Measurements from ENCODE around the gene NOL8.

NOL8 gene

GRCh38 chr9:92310562-92310961 lies 14.6 kb downstream of the NOL8 start:
- no peak for DNase-seq

- DNase-seq = no peak
Measured at GRCh38 chr9:92308893-92309292, 16.3 kb downstream of the NOL8 start.

GRCh38 chr9:92300936-92301335 lies 24.2 kb downstream of the NOL8 start:
- DNase-seq = no peak

GRCh38 chr9:92299116-92299515 lies 26.0 kb downstream of the NOL8 start:
- DNase-seq = no peak

GRCh38 chr9:92298036-92298435 lies 27.1 kb downstream of the NOL8 start:
- DNase-seq = no peak

GRCh38 chr9:92297611-92298010 lies 27.5 kb downstream of the NOL8 start:
- DNase-seq = no peak

GRCh38 chr9:92295827-92296258 lies 29.3 kb downstream of the NOL8 start:
- DNase-seq = no peak

- DNase-seq = no peak
Measured at GRCh38 chr9:92295240-92295790, 29.8 kb downstream of the NOL8 start.

- peak; percentile 35 for DNase-seq
Measured at GRCh38 chr9:92294297-92294676, 30.9 kb downstream of the NOL8 start.

- peak; percentile 98 for DNase-seq
Measured at GRCh38 chr9:92293452-92294296, 31.5 kb downstream of the NOL8 start, which contains the start of gene IARS1. Gene IARS1, minus strand, starts transcription at chr9:92293697. Its CDS starts 4,278 bp downstream, at chr9:92289419.

- no peak for DNase-seq
Measured at GRCh38 chr9:92293075-92293354, 32.1 kb downstream of the NOL8 start.

GRCh38 chr9:92292338-92293074 lies 32.6 kb downstream of the NOL8 start:
- DNase-seq = peak; percentile 26

GRCh38 chr9:92291577-92291976 lies 33.6 kb downstream of the NOL8 start:
- no peak for DNase-seq

GRCh38 chr9:92290785-92291429 lies 34.2 kb downstream of the NOL8 start:
- DNase-seq = no peak

- peak; percentile 51 for DNase-seq
Measured at GRCh38 chr9:92289708-92290390, 35.3 kb downstream of the NOL8 start.

- no peak for DNase-seq
Measured at GRCh38 chr9:92279302-92279701, 45.8 kb downstream of the NOL8 start.

GRCh38 chr9:92278110-92278509 lies 47.0 kb downstream of the NOL8 start:
- DNase-seq = peak; percentile 81

GRCh38 chr9:92276331-92277032 lies 48.7 kb downstream of the NOL8 start:
- peak; percentile 56 for DNase-seq

- DNase-seq = no peak
Measured at GRCh38 chr9:92275541-92275940, 49.6 kb downstream of the NOL8 start.

GRCh38 chr9:92270511-92270910 lies 54.6 kb downstream of the NOL8 start:
- DNase-seq = no peak

- no peak for DNase-seq
Measured at GRCh38 chr9:92266486-92266885, 58.7 kb downstream of the NOL8 start.

- peak; percentile 49 for DNase-seq
Measured at GRCh38 chr9:92265154-92265553, 60.0 kb downstream of the NOL8 start.

Measured in EL (cell line).